ENCODE measurements around the gene B3GNT8.
"Not testable (repeated sequence)": the region's sequence is repeated elsewhere in the genome, so short reads cannot be mapped to it uniquely, and the experiment has no call there.

The B3GNT8 gene

GRCh38 chr19:41415154-41415571 lies 12.0 kb downstream of the B3GNT8 start:
- Histone ChIP-seq H3K4me1 (ENCODE audit: control insufficient read depth in 1 of 2, insufficient read depth in 2 of 2, low read length in 2 of 2) (peaks cover 12 to 13% of the 10 kb centered on the region in 2 donors), H3K9ac (ENCODE audit: low read depth in 1 of 2, low read length in 2 of 2) (no peak overlapping the region), H3K27me3 (ENCODE audit: control insufficient read depth in 1 of 2, insufficient read depth in 2 of 2, low read length in 2 of 2) (no peaks in the 10 kb centered on the region), H3K27ac (ENCODE audit: low read depth, low read length) (no peak overlapping the region), H3K4me3 (ENCODE audit: low read depth in 1 of 2, low read length in 2 of 2) (no peak overlapping the region), H3K9me3 (ENCODE audit: control insufficient read depth in 1 of 2, low read length in 2 of 2) (no peaks in the 10 kb centered on the region), H3K36me3 (ENCODE audit: control insufficient read depth in 1 of 2, insufficient read depth in 2 of 2, low read length in 2 of 2) (peaks cover 14 to 72% of the 10 kb centered on the region in 2 donors)

GRCh38 chr19:41414461-41414860 lies 12.7 kb downstream of the B3GNT8 start:
- Histone ChIP-seq H3K4me1 (ENCODE audit: control insufficient read depth in 1 of 2, insufficient read depth in 2 of 2, low read length in 2 of 2) (peaks cover 16 to 17% of the 10 kb centered on the region in 2 donors), H3K9ac (ENCODE audit: low read depth in 1 of 2, low read length in 2 of 2) (no peak overlapping the region), H3K36me3 (ENCODE audit: control insufficient read depth in 1 of 2, insufficient read depth in 2 of 2, low read length in 2 of 2) (peaks cover 17 to 66% of the 10 kb centered on the region in 2 donors), H3K4me3 (ENCODE audit: low read depth in 1 of 2, low read length in 2 of 2) (no peak overlapping the region), H3K27me3 (ENCODE audit: control insufficient read depth in 1 of 2, insufficient read depth in 2 of 2, low read length in 2 of 2) (no peaks in the 10 kb centered on the region), H3K9me3 (ENCODE audit: control insufficient read depth in 1 of 2, low read length in 2 of 2) (no peaks in the 10 kb centered on the region), H3K27ac (ENCODE audit: low read depth, low read length) (no peak overlapping the region)

GRCh38 chr19:41413947-41414346 lies 13.2 kb downstream of the B3GNT8 start:
- H3K4me1 ChIP-seq (ENCODE audit: control insufficient read depth in 1 of 2, insufficient read depth in 2 of 2, low read length in 2 of 2), result peaks cover 17 to 21% of the 10 kb centered on the region in 2 donors
- H3K36me3 ChIP-seq (ENCODE audit: control insufficient read depth in 1 of 2, insufficient read depth in 2 of 2, low read length in 2 of 2), result peaks cover 14 to 61% of the 10 kb centered on the region in 2 donors
- no peak overlapping the region for H3K9ac ChIP-seq (ENCODE audit: low read depth in 1 of 2, low read length in 2 of 2)
- H3K27ac ChIP-seq (ENCODE audit: low read depth, low read length), result no peak overlapping the region
- H3K9me3 ChIP-seq (ENCODE audit: control insufficient read depth in 1 of 2, low read length in 2 of 2), result no peaks in the 10 kb centered on the region
- H3K27me3 ChIP-seq (ENCODE audit: control insufficient read depth in 1 of 2, insufficient read depth in 2 of 2, low read length in 2 of 2), result no peaks in the 10 kb centered on the region
- H3K4me3 ChIP-seq (ENCODE audit: low read depth in 1 of 2, low read length in 2 of 2), result no peak overlapping the region

GRCh38 chr19:41412953-41413352 lies 14.2 kb downstream of the B3GNT8 start:
- no peak overlapping the region for H3K9ac ChIP-seq (ENCODE audit: low read depth in 1 of 2, low read length in 2 of 2)

GRCh38 chr19:41411968-41412265 lies 15.3 kb downstream of the B3GNT8 start:
- Histone ChIP-seq H3K36me3 (ENCODE audit: control insufficient read depth in 1 of 2, insufficient read depth in 2 of 2, low read length in 2 of 2) (peaks cover 13 to 45% of the 10 kb centered on the region in 2 donors), H3K9ac (ENCODE audit: low read depth in 1 of 2, low read length in 2 of 2) (no peak overlapping the region), H3K4me3 (ENCODE audit: low read depth in 1 of 2, low read length in 2 of 2) (no peak overlapping the region), H3K9me3 (ENCODE audit: control insufficient read depth in 1 of 2, low read length in 2 of 2) (no peaks in the 10 kb centered on the region), H3K4me1 (ENCODE audit: control insufficient read depth in 1 of 2, insufficient read depth in 2 of 2, low read length in 2 of 2) (peaks cover 21% of the 10 kb centered on the region in 2 donors), H3K27ac (ENCODE audit: low read depth, low read length) (no peak overlapping the region), H3K27me3 (ENCODE audit: control insufficient read depth in 1 of 2, insufficient read depth in 2 of 2, low read length in 2 of 2) (no peaks in the 10 kb centered on the region)

More at GRCh38 chr19:41412953-41413352, 14.2 kb downstream of the B3GNT8 start:
- peaks cover 13 to 52% of the 10 kb centered on the region in 2 donors for H3K36me3 ChIP-seq (ENCODE audit: control insufficient read depth in 1 of 2, insufficient read depth in 2 of 2, low read length in 2 of 2)
- no peaks in the 10 kb centered on the region for H3K9me3 ChIP-seq (ENCODE audit: control insufficient read depth in 1 of 2, low read length in 2 of 2)
- H3K4me3 ChIP-seq (ENCODE audit: low read depth in 1 of 2, low read length in 2 of 2), result no peak overlapping the region
- H3K27ac ChIP-seq (ENCODE audit: low read depth, low read length), result no peak overlapping the region
- no peaks in the 10 kb centered on the region for H3K27me3 ChIP-seq (ENCODE audit: control insufficient read depth in 1 of 2, insufficient read depth in 2 of 2, low read length in 2 of 2)
- H3K4me1 ChIP-seq (ENCODE audit: control insufficient read depth in 1 of 2, insufficient read depth in 2 of 2, low read length in 2 of 2), result peaks cover 21% of the 10 kb centered on the region in 2 donors

GRCh38 chr19:41411100-41411967 lies 15.8 kb downstream of the B3GNT8 start:
- Histone ChIP-seq H3K36me3 (ENCODE audit: control insufficient read depth in 1 of 2, insufficient read depth in 2 of 2, low read length in 2 of 2) (peaks cover 13 to 40% of the 10 kb centered on the region in 2 donors), H3K9me3 (ENCODE audit: control insufficient read depth in 1 of 2, low read length in 2 of 2) (no peaks in the 10 kb centered on the region), H3K27ac (ENCODE audit: low read depth, low read length) (no peak overlapping the region), H3K4me3 (ENCODE audit: low read depth in 1 of 2, low read length in 2 of 2) (no peak overlapping the region), H3K4me1 (ENCODE audit: control insufficient read depth in 1 of 2, insufficient read depth in 2 of 2, low read length in 2 of 2) (peaks cover 21% of the 10 kb centered on the region in 2 donors), H3K9ac (ENCODE audit: low read depth in 1 of 2, low read length in 2 of 2) (no peak overlapping the region), H3K27me3 (ENCODE audit: control insufficient read depth in 1 of 2, insufficient read depth in 2 of 2, low read length in 2 of 2) (no peaks in the 10 kb centered on the region)

- H3K27ac ChIP-seq (ENCODE audit: low read depth, low read length), result no peak overlapping the region
- H3K4me1 ChIP-seq (ENCODE audit: control insufficient read depth in 1 of 2, insufficient read depth in 2 of 2, low read length in 2 of 2), result peaks cover 21% of the 10 kb centered on the region in 2 donors
- H3K9me3 ChIP-seq (ENCODE audit: control insufficient read depth in 1 of 2, low read length in 2 of 2), result no peaks in the 10 kb centered on the region
- H3K4me3 ChIP-seq (ENCODE audit: low read depth in 1 of 2, low read length in 2 of 2), result no peak overlapping the region
- H3K9ac ChIP-seq (ENCODE audit: low read depth in 1 of 2, low read length in 2 of 2), result no peak overlapping the region
- H3K27me3 ChIP-seq (ENCODE audit: control insufficient read depth in 1 of 2, insufficient read depth in 2 of 2, low read length in 2 of 2), result no peaks in the 10 kb centered on the region
- H3K36me3 ChIP-seq (ENCODE audit: control insufficient read depth in 1 of 2, insufficient read depth in 2 of 2, low read length in 2 of 2), result peaks cover 13 to 40% of the 10 kb centered on the region in 2 donors
Observed at GRCh38 chr19:41410336-41411054, 16.7 kb downstream of the B3GNT8 start.

GRCh38 chr19:41409288-41409687 lies 17.9 kb downstream of the B3GNT8 start:
- no peak overlapping the region for H3K27ac ChIP-seq (ENCODE audit: low read depth, low read length)

GRCh38 chr19:41408846-41409245 lies 18.3 kb downstream of the B3GNT8 start:
- not testable (repeated sequence) for H3K4me3 ChIP-seq (ENCODE audit: low read depth in 1 of 2, low read length in 2 of 2); H3K9me3 ChIP-seq (ENCODE audit: control insufficient read depth in 1 of 2, low read length in 2 of 2); H3K9ac ChIP-seq (ENCODE audit: low read depth in 1 of 2, low read length in 2 of 2); H3K27ac ChIP-seq (ENCODE audit: low read depth, low read length); H3K27me3 ChIP-seq (ENCODE audit: control insufficient read depth in 1 of 2, insufficient read depth in 2 of 2, low read length in 2 of 2)
- Histone ChIP-seq H3K36me3 (ENCODE audit: control insufficient read depth in 1 of 2, insufficient read depth in 2 of 2, low read length in 2 of 2) (peaks cover 8 to 24% of the 10 kb centered on the region in 2 donors), H3K4me1 (ENCODE audit: control insufficient read depth in 1 of 2, insufficient read depth in 2 of 2, low read length in 2 of 2) (peaks cover 8 to 11% of the 10 kb centered on the region in 2 donors)

More at GRCh38 chr19:41409288-41409687, 17.9 kb downstream of the B3GNT8 start:
- Histone ChIP-seq H3K9me3 (ENCODE audit: control insufficient read depth in 1 of 2, low read length in 2 of 2) (no peaks in the 10 kb centered on the region), H3K36me3 (ENCODE audit: control insufficient read depth in 1 of 2, insufficient read depth in 2 of 2, low read length in 2 of 2) (peaks cover 8 to 28% of the 10 kb centered on the region in 2 donors), H3K4me1 (ENCODE audit: control insufficient read depth in 1 of 2, insufficient read depth in 2 of 2, low read length in 2 of 2) (peaks cover 10 to 15% of the 10 kb centered on the region in 2 donors), H3K4me3 (ENCODE audit: low read depth in 1 of 2, low read length in 2 of 2) (no peak overlapping the region), H3K9ac (ENCODE audit: low read depth in 1 of 2, low read length in 2 of 2) (no peak overlapping the region), H3K27me3 (ENCODE audit: control insufficient read depth in 1 of 2, insufficient read depth in 2 of 2, low read length in 2 of 2) (no peaks in the 10 kb centered on the region)

GRCh38 chr19:41408256-41408655 lies 18.9 kb downstream of the B3GNT8 start:
- peaks cover 11 to 18% of the 10 kb centered on the region in 2 donors for H3K36me3 ChIP-seq (ENCODE audit: control insufficient read depth in 1 of 2, insufficient read depth in 2 of 2, low read length in 2 of 2)
- no peaks in the 10 kb centered on the region for H3K27me3 ChIP-seq (ENCODE audit: control insufficient read depth in 1 of 2, insufficient read depth in 2 of 2, low read length in 2 of 2)
- H3K4me1 ChIP-seq (ENCODE audit: control insufficient read depth in 1 of 2, insufficient read depth in 2 of 2, low read length in 2 of 2), result peaks cover 8 to 14% of the 10 kb centered on the region in 2 donors
- H3K9me3 ChIP-seq (ENCODE audit: control insufficient read depth in 1 of 2, low read length in 2 of 2), result no peaks in the 10 kb centered on the region
- no peak overlapping the region for H3K9ac ChIP-seq (ENCODE audit: low read depth in 1 of 2, low read length in 2 of 2)
- H3K4me3 ChIP-seq (ENCODE audit: low read depth in 1 of 2, low read length in 2 of 2), result no peak overlapping the region
- no peak overlapping the region for H3K27ac ChIP-seq (ENCODE audit: low read depth, low read length)

Measured in duodenal mucosa (tissue), 2 donors.